T1000 (cell line): ENCODE data around the gene DISC1.
"Not testable (repeated sequence)": the region's sequence is repeated elsewhere in the genome, so short reads cannot be mapped to it uniquely, and the experiment has no call there.

Experiments used
- DNase-seq: peaks from one replicate; lab custom pipeline; 2025; ENCODE audit warnings: mixed read lengths; lab: John Stamatoyannopoulos, UW

The DISC1 gene

DNA sequence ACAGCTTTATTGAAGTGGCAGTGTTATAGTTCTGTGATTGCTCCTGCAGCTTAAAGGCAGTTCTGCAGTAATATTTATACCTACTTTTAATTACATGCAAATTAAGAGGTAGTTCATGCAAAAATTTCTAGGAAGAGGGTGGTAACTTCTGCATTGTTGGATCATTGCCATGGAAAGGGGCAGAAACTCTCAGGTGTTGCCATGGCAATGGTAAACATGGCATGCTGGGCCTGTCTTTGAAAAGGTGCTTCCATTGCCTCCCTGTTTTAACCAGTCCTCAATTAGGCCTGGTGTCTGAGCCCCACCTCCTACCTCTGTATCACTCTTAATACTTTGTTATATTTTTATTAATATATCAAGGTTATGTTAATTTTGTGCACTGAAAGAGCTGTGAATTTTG, 104.7 kb downstream of the DISC1 start:
- DNase-seq, result no peak

DNA sequence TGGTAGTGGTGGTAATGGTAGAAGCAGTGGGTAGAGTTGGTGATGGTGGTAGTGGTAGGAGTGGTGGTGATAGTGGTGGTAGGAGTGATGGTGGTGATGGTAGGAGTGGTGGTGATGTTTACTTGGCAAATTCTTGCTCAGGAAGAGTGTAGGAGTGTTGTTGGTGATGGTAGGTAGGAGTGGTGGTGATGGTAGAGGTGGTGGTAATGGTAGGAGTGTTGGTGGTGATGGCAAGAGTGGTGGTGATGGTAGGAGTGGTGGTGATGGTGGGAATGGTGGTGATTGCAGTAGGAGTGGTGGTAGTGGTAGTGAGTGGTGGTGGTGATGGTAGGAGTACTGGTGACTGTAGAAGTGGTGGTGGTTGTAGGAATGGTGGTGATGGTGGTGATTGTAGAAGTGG, 106.5 kb downstream of the DISC1 start:
- DNase-seq, result no peak

DNA sequence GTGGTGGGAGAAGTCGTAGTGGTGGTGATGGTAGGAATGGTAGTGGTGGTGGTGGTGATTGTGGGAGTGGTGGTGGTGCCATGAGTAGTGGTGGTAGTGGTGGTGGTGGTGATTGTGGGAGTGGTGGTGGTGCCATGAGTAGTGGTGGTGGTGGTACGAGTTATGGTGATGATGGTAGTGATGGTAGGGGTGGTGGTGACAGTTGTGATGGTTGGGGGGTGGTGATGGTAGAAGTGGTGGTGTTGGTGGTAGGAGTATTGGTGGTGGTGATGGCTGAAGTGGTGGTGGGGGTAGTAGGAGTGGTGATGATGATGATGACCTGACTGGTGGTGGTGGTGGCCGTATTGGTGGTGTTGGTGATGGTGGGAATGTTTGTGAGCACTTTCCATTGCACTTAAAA, 107.1 kb downstream of the DISC1 start:
- DNase-seq, result no peak

DNA sequence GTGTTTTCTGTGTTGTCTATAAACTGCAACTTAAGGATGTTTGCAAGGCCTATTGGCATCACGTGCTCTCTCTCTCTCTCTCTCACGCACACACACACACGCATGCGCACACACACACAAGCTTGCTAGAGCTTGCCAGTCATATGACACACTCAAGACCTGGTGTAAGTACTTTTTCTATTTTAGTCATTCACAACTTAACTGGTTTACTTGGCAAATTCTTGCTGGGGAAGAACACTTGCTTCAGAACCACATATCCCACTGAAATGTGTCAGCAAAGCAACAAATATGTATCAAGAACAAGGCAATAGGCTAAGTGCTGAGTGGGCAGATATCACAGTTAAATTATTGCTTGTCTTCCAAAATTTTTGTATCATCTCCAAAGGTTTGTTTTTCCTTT, 107.8 kb downstream of the DISC1 start:
- DNase-seq, result no peak

DNA sequence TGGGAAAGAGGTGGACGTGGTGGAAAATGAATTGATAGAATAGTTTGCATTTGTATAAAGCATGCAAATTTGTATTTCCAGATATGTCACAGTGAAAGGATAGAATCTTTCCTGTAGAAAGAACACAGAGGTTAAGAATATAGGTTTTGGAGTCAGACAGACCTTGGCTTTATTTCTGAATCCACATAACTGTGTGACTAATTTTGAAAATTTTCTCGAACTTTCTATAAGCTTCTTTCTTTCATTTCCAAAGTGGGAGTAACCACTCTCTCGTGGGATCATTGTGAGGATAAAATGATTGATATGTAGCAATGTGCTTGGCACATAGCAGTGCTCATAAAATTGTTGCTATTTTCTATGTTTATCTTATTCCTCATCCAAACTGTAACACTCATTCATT, 108.8 kb downstream of the DISC1 start:
- no peak for DNase-seq

DNA sequence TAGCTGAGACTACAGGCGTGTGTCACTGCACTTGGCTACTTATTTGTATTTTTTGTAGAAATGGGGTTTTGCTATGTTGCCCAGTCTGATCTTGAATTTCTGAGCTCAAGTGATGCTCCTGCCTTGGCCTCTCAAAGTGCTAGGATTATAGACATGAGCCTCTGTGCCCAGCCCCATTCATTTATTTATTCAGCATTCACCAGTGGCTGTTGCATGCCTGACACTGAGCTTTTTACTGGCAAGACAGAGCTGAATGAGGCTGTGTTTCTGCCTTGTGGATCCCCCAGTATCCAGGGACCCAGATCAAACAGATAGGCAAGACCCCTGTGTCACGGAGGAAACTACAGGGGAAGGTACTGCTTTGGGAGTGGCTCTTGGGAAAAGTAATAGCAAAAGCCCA, 109.4 kb downstream of the DISC1 start:
- DNase-seq, result no peak

DNA sequence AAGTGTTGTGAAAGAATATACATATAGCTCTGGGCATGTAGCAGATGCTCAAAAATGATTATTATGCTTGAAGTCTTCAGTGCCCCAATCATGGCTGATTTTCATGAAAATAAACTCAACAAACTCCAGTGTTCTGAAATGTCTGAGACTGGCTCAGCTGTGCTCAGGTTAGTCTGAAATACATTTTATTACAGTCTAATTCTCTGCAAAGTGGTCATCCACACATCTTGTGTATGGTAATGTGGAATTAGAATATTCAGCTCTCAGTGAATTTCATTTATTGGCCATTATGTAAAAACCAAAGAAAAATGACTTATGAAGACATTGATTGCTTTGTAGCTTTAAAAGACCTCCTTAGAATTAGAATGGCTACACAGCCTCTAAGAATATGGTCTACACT, 109.9 kb downstream of the DISC1 start:
- no peak for DNase-seq

DNA sequence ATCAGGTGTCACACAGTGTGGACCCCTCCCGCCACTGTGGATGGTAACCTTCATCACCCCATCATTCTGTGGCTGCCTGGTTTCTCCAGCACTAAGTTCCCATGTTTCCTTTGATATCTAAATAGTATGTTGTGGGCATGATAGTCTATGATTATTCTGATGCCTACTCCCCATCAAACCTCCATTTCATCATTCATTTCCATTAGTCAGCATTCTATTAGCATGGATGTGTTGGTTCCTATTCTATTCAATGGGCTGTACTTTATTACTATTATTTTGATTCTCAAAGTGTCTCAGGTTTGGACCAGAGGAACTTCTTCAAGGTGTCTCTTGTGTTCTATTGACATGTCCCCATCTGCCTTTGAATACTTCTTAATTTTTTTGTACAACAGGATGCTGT, 112.0 kb downstream of the DISC1 start:
- DNase-seq, result no peak

DNA sequence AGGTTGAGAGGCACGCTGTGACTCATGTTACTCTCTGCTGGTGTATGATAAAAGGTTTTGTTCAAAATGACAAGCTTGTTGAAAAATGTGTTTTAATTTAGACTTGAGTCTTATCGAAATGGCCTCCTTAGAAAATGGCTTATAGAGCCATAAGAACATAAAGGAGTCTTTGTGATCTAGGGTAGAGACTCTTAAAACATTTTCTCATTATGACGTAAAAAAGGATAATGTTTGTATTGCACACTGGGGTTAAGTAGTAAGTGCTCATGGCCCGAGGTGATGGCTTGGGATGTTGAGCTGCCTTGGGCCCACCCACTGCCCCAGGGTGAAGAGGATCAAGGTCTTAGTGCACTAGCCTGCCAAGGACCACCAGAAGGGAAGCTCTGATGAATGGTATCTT, 117.4 kb downstream of the DISC1 start:
- DNase-seq, result no peak

DNA sequence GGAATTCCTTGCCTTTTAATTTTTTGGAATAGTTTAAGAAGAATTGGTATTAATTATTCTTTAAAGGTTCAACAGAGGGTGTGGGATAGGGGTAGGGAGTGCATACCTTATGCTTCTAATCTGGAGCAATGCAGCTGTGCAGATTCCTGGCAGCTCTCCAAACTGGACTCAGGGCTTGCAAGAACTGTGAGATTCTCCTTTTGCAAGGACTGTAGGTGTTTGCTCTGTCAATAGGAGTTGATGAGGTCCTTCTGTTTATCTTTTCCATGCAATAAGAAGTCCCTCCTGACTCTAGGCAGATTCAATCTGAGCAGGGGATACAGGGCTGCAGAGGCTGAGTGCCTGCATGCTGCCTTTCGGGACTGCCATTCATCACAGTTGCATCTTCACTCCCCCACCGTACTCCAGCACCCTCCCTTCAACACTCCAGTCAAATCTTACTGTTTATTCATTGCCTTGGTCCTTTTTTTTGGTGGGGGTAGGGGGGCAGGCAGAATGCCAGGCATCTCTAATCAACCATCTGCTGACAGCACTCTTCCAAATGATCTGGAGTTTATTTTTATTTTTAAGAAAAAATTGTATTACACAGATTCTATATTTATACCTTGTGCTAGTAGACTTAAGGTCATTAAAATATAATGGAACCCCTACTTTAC, 122.3 kb downstream of the DISC1 start:
- DNase-seq, result no peak

DNA sequence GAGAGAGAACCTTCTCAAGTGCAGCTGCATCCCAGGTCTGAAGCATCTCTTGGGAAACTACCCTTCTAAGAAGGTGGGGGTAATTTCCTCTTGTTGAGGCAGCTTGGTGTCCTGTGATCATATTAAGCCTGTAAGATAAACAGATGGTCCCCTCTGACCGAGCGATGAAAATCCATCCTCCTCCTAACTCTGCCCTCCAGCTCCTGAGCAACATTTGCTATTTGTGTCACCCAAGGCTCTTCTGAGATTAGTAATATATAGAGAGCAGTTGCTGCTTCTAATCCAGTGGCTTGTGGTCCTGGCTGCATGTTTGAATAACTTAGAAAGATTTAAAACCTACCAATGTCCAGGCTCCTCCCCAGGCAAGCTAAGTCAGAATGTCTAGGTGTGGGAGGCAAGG, 123.7 kb downstream of the DISC1 start:
- no peak for DNase-seq

DNA sequence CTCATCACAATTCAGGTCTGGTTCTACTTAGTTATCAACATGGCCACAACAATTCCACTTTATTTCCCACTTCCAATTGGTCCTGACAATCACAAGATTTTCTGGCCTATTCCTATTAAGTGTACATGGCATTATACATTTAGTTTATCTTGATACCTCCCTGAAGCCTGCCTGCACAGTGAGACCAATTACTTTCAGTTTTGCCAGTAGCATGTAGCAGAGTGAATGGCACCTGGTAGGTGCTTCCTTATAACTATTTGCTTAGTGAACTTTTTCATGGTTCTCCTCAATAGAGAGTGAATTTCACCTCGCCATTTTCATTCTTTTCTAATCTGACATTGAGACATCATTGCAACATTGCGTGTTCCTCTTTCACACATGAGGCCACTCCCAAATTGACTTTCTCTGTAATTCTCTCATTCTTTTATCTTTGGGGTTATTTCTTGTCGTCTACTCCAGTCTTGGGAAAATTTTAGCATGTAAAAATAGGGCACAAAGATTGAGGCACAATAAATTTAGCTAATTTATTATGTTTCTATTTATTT, 124.3 kb downstream of the DISC1 start:
- DNase-seq, result no peak

DNA sequence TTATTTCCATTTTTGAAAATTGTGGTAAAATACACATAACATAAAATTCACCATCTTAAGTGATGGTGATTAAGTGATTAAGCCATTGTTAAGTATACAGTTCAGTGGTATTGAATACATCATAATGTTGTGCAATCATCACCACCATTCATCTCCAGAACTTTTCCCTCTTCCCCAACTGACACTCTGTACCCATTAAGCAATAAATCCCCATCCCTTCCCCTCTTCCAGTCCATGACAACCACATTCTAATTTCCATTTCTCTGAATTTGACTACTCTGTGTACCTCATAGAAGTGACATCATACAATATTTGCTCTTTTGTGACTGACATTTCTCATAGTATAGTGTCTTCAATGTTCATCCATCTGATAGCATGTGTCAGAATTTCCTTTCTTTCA, 124.8 kb downstream of the DISC1 start:
- no peak for DNase-seq

DNA sequence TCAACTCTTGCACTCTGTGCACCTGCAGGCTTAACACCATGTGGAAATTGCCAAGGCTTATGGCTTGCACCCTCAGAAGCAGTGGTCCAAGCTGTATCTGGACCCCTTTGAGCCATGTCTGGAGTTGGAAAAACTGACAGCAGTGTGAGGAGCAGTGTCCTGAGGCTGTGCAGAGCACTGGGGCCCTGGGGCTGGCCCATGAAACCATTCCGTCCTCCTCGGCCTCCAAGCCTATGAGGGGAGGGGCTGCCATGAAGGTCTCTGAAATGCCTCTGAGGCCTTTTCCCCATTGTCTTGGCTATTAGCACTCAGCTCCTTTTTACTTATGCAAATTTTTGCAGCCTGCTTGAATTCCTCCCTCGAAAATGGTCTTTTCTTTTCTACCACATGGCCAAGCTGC, 126.7 kb downstream of the DISC1 start:
- DNase-seq, result no peak

DNA sequence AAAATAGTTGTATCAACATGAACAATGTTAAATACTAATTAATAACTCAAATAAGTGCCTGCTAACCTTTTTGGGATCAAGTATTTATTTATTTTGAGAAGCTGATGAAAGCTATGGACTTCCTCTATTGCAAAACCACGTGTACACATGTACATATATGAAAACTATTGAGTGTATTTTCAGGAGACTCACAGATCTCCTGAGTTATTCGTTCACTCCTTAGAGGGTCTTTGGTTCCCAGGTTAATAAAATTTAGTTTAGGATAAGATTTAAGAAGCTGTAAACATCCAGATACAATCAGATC, 130.5 kb downstream of the DISC1 start:
- DNase-seq, result no peak

DNA sequence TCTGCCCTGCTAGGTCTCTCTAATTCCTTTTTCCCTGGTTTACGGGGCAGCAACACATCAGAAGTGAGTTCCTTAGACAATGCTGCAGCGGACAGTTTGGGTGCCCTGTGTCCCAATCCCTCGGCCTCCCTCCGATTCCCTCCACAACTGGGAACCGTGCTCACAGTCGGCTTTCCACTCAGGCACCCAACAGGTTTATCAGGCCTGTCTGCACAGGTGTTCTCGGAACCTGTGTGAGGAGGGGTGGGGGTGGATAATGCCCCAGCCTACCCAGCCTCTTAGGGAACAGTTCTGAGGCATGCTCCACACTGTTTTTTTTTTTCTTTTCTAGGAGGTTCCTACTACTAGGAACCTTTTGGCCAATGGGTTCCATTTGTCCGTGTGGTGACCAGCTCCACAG, 131.2 kb downstream of the DISC1 start:
- DNase-seq, result no peak

DNA sequence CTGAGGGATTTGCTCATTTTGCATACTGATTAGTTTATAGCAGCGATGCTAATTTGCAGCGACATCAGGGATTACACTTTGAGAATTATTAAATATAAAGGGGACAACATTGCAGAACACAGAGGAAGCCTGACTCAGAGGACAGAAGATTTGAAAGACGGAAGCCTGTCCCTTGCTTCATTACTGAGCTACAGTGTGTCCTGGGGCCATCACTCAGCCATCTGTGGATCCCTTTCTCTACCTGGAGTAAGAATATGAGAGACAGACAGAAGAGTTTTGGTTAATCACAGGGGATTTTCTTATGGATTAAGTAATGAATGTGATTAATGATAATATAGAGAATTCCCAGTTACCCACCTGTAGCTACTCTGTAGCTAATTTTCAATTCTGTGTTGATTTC, 134.7 kb downstream of the DISC1 start:
- no peak for DNase-seq

DNA sequence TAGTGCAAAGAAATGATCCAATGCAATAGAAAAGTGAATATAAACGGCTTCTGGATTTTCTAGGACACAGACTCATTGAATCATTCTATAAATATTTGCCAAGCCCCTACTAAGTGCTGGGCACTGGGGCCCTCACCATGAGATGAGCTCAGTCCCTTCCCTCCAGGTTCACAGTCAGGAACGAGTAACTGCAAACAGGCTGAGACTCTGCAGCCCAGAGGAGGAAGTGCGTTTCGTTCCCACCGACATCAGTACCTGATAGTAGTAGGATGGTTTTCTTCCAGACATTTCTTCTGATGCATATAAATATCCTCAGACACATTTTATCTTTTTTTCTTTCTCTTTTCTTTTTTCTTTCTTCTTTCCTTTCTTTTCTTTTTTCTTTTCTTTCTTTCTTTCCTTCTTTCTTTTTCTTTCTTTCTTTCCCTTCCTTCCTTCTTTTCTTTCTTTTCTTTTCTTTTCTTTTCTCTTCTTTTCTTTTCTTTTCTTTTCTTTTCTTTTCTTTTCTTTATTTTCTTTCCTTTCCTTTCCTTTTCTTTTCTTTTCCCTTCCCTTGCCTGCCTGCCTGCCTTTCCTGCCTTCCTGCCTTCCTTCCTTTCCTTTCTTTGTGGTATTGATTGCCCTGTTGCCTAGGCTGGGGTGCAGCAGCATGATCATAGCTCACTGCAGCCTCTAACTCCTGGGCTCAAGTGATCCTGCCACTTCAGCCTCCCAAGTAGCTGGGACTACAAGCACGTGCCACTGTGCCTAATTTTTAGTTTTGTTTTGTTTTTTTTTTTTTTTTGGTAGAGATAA, 135.4 kb downstream of the DISC1 start:
- no peak for DNase-seq

DNA sequence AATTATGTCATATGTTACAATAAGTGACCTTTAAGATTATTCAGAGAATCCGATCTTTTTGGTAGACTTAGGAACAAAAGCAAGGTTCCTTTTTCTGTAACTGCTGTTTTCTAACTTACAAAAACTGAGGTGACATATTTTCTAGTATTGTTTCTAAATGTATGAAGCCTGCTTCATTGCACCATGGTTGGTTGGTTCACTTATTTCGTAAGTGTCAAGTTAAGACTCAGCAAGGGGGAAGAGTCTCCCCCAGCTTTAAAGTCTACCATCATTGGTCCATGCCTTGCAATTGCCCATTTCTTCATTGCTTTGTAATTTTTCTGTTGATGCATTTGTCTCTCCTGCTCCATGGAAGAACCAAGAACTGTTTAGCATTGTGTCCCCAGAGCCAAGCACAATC, 136.9 kb downstream of the DISC1 start:
- DNase-seq, result no peak

DNA sequence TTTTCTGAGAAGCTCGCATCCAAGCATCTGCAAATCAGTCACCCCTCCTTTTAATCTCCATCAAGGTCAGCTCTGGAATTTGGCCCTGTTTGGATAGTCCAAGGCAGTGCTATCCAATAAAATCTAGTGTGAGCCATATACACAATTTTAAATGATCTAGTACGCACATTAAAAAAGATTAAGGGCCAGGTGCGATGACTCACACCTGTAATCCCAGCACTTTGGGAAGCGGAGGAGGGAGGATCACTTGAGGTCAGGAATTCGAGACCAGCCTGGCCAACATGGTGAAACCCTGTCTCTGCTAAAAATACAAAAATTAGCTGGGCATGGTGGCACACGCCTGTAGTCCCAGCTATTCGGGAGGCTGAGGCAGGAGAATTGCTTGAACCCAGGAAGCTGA, 139.2 kb downstream of the DISC1 start:
- DNase-seq, result not testable (repeated sequence)

DNA sequence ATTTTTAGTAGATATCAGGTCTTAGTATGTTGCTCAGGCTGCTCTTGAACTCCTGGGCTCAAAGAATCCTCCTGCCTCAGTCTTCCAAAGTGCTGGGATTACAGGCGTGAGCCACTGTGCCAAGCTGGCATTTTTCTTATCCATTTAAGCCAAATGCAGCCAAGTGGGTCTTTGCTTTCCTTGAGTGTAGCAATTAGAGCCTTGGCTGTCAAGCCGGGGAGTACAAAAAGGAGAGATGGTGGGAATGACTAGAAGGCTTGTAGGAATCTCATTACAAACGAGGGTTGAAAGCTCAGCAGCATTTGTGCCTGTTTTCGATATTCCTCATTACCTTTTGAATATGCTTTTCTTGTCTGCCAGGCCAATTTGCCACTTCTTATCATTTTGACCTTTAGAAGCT, 140.9 kb downstream of the DISC1 start:
- no peak for DNase-seq

DNA sequence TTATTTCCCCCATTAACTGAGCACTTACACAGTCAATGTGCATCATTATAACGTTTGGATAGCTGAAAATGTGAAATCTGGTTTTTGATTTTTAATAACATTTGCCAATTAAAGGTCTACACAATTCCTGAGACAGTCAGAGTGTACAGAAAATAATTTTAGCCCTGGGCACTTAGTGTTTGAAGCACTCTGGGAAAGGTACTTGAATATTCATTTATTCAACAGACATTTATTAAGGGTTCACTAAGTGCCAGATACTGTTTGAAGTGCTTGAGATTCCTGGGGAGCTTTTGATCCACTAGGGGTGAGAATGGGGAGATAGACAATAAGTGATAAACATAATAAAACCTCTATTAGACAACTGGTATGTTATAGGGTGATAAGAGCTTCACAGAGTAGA, 141.8 kb downstream of the DISC1 start:
- no peak for DNase-seq

DNA sequence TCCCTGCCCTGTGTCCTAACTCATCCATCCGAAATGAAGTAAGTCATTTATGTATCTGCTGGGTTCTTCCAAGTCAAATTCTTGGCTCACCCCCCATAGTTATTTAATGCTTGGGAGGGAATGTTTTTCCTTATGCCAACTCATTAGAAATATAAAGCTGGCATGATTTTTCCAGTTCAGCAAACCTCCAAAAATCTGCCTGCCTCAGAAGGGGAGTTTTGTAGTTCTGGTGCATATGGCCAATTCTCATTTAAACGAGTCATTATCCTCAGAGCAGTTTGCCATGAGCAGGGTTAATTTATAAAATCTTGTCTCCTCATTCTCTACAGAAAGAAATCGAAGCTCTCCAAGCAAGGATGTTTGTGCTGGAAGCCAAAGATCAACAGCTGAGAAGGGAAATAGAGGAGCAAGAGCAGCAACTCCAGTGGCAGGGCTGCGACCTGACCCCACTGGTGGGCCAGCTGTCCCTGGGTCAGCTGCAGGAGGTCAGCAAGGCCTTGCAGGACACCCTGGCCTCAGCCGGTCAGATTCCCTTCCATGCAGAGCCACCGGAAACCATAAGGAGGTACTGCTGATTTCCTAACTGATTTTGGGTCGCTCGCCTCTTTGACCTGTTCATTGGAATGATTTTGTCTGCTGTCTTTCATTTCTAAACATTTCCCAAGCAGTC, 144.1 kb downstream of the DISC1 start:
- no peak for DNase-seq
